A549 treated with Hydrocortisone at 1 μM for 4 hours (cell line): ENCODE data around the gene DHRS2. TPM values are rescaled to one million over a fixed set of nuclear protein-coding genes. Genes with fewer than 3 reads are reported as not detected.

Source experiments
- total RNA-seq: library from RNA; stranded (reverse); fragments of 200-300 nt; extraction: Qiagen RNA extraction; gene quantifications from 5 replicates; pipeline ENCODE4 v1.2.3, GENCODE V29; 2022

DHRS2 gene
- 5.5 to 7.8 TPM (median 6.3 TPM) in 5 replicates for total RNA-seq

GRCh38 chr14:23636317-23637211 lies at the start of gene DHRS2:
DHRS2 (plus strand) TSS chr14:23636364; CDS start chr14:23638865, 2,501 bp downstream.

Other genes with a start within 250 kb of the DHRS2 start
- gene MYH6, start 228.1 kb upstream of the DHRS2 start, total RNA-seq, result 0.03 to 0.16 TPM (median 0.12 TPM) in 5 replicates
- 0.01 TPM in 1 of 5 replicates, not detected in the others for gene MYH7, start 200.7 kb upstream of the DHRS2 start, total RNA-seq
- gene NGDN, start 166.7 kb upstream of the DHRS2 start, total RNA-seq, result 59.7 to 66.1 TPM (median 62.3 TPM) in 5 replicates
- gene ZFHX2, start 84.6 kb upstream of the DHRS2 start, total RNA-seq, result 0.73 to 1.1 TPM (median 0.82 TPM) in 5 replicates
- 11.5 to 16.5 TPM (median 13.3 TPM) in 5 replicates for gene THTPA, start 80.1 kb upstream of the DHRS2 start, total RNA-seq
- 37.6 to 51.5 TPM (median 41.7 TPM) in 5 replicates for gene AP1G2, start 68.6 kb upstream of the DHRS2 start, total RNA-seq
- 0.06 to 0.10 TPM (median 0.08 TPM) in 5 replicates for gene JPH4, start 57.6 kb upstream of the DHRS2 start, total RNA-seq